ENCODE measurements around the gene ZBTB17.
A peak's percentile ranks its signal among the peaks of the same experiment; 100 is the strongest.

The ZBTB17 gene

DNA sequence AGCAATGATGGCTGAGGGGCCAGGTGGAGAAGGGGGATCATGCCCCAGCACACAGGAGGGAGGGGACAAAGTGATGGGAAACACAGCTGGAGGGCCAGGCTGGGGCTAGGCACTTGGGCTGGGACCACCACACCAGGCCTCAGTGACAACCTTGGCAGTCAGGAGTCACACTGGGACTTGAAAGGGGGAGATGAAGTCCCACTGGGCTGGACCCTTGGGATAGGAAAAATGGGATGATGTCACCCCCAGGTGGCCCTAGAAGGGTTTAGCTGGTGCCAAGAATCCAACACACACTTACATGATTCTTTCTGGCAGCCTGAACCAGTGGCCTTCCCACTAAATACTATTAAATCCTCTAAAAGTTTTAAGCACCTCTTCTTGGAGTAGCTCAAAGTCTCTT is 17.1 kb downstream of the ZBTB17 start:
- no peak for DNase-seq

DNA sequence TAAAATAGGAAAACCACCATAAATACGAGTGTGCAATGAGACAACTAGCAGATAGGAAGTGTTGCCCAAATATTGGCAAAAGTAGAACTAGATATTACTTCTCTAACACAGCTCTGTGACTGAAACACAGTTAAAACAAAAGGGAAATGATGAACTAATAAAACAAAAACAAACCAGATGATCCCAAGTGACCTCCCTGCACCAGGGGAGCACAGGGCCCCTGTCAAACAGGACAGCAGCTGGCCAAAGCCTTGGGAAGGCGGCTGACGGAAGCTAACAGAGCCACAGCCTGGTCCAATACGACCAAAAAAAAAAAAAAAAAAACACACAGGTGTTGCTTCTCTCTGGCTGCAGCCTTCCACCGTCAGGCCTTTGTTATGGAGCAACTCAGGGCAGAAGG is 17.8 kb downstream of the ZBTB17 start:
- DNase-seq = no peak

DNA sequence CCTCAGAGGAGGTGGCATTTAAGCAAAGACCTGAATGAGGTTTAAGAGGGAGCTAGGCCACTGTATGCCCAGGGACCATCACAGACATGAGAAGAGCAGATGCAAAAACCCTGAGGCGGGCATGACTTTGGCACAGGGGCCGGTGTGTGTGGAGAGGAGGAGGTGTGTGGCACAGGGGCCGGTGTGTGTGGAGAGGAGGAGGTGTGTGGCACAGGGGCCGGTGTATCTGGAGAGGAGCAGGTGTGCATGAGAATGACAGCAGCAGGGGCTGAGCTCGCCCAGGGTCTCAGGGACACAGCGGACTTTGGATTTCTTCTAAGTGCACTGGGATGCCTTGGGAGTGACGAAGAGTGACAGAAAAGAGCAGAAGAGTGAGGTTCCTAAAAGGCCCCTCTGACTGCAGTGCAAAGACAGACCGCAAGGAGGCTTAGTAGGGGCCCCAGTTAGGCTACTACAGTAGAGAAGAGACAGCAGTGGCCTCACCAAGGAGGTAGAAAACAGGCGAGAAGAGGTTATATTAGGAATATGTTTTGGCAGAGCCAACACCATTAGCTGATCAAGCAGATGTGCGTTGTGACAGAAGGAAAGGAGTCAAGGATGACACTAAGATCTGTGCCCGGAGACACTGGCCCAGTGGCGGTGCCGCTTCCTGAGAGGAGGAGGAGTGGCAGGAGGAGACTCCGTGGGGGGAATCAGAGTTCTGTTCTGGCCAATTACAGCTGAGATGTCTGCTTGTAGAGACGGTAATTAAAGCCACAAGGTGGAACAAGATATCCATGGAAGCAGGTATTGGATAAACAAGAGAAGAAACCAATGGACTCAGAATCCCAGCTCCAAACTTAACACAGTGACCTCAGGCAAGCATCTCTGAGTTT is 18.4 kb downstream of the ZBTB17 start:
- DNase-seq = no peak

DNA sequence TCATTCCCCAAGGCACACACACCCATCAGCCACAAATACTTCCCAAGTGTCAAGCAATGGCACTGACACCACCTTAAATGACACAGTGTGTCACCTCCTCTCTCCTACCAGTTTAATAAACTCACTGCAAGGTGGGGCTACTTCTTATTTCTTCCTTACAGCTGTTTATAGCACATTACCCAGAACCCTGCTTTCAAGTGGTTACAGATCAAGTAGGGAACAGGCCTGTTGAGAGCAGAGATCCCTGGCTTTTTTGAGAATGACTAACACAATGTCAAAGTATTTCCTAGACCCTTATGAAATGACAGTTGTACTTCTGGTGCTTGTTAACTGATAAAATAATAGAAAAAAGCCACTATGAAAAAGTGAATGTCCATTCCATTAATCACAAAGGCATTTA is 19.8 kb downstream of the ZBTB17 start:
- DNase-seq = no peak

DNA sequence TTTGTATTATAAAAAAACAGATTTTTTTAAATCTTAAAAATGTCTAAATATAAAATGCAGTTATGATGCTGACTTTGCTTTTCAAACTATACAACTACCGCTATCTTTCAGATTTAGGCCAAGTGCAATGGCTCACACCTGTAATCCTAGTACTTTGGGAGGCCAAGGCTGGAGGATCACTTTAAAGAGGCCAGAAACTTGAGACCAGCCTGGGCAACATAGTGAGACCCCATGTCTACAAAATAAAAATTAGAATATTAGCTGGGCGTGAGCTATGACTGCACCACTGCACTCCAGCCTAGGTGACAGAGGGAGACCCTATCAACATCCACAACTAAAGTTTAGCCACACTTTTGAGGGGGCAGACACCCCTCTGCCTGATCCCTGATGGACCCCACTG is 20.3 kb downstream of the ZBTB17 start:
- no peak for DNase-seq

DNA sequence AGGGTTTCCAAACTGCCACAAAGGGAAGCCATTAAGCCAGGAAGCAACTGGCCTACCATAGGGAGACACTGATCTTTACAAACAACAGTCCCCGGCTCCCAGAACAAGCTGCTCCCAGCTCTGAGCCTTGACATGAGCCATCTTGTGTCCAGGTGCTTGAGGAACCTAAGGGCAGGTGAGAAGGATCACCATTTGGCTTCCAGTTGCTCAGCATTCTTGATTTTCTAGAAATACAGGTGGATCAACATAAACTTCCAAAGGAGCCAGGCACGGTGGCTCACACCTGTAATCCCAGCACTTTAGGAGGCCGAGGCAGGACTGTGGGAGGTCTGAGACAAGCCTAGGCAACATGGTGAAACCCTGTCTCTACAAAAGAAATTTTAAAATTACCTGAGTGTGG is 21.6 kb downstream of the ZBTB17 start:
- DNase-seq = no peak

DNA sequence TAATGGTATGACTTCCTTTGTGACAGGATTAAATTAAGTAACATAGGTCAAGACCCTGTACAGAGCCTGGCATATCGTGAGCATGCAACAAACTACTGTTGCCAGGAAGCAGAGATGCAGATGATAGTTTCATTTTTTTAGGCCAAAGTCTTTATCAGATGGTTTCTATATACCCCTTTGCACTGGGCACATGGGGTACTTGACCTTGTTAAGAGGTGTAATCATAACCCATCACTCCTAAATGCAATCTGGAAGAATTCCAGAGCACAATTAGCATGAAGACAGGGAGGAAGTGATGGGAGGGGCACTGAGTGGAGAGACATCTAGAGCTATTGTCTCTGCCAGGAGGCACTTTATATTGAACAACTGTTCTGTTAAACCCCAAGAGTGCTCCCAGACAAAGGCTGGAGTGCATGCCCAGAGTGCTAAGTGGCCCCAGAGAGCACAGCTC is 22.1 kb downstream of the ZBTB17 start:
- DNase-seq = peak; percentile 85

DNA sequence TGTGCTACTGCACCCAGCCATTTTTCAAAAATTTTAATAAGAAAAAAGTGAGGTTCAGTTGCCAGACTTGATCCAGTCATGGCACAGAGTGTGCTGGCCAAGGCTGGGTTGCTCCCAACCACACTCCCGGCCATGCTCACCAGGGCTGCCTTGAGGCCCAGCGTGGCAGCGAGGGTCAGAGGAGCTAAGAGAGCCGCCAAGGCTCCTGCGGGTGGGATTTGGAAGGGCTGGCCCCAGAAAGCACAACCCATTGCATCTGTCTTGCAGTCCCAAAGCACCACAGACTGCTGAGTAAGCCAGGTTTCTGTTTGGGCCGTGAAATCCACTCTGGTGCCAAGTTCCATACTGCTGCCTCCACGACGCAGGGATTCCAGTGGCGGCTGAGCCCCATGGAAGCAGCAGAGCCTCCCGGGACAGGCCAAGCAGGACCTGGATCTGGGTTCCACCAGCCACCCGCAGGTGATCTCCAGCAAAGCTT is 22.6 kb downstream of the ZBTB17 start:
- no peak for DNase-seq

DNA sequence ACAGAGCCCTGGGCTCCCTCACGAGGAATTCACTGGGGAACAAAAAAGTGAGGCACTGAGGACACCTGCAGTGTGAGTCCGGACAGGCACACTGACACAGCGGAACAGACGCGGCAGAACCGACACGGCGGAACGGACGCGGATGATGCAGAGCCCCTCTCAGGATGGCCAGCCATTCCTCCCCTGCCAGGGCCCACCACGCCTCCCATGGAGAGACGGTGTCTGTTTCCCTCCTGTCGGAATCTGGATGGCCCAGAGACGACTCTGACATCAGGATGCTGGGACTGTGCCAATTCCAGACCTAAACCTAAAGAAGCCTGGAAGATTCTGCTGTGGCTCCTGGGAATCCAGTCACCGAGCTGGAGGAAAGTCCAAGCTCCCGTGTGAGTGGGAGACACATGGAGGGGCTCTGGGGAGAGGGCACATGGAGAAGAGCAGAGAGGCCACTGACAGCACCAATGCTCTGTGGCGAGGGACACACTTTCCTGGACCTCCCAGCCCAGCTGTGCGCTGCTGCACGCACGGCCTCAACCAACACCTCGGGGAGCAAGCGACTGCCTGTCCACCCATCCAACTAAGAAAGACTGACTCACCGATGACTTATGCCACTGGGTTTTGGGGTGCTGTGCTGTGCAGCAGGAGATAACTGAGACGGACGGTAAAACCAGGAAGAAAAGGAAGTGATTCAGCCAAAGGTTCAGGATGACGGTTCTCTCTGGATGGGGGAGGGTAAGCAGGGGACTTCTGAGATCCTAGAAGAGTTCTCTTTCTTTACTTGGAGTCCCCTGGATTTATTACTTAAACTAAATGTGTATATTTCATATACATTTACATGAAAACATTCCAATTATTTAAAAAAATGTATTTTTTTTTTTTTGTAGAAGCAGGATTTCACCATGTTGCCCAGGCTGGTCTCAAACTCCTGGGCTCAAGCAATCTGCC is 23.3 kb downstream of the ZBTB17 start:
- DNase-seq = no peak

DNA sequence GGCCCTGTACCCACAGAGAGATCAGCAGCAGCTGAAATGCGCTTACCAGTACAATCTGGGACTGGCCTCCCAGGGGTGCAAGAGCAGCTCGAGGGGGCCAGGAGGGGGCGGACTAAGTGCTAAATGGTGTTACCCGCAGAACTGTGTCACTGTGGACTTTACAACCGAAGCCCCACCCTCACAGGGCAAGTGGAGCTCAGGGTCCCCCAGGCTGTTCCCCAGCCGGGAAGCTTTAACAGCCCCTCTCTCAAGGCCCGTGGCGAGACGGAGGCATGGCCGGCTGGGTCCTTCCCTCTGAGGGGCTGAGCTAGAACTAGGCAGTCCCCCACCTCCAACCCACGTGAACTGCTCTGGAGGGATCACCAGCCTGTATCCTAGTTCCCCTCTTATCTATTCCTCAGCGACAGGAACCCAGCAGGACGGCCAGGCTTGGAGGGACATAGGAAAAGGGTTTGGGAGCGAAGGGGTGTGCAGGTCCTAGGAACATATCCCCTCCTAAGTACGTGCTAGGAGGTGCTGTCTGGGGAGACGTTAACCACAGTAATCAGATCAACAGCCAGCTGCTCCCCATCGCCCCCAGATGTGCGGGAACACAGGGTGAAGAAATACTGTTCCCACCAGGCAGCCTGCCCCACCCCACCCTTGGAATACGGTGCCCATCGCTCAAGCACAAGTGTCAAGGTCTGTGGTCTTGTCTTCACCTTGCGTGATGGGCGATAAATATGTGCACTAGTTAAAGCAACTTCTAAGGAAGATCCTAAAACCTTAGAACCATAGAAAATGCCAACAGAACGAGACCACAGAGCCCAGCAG is 24.4 kb downstream of the ZBTB17 start:
- no peak for DNase-seq

DNA sequence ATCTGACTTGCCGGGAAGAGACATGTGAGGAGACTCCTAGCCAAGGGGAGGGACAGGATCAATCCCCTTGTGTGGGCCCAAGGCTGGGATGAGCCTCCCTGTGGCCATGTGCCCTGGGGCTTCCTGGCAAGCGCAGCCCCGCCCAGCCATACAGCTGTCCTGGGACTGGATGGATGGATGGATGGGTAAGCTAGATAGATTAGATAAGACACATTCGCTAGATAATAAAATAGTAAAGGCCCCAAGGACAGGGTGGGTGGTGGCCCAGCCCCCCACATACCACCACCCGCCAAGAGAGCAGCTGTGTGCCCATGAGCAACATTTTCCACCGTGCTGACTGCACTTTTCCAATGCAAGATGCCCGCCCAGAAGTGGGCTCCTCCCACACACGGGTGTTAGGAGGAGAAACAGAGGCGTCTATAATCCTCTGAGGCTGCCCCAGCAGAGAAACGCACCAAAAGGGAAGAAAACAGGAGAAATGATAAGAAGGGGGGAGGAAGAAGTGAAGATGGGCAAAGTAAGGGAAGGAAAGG is 25.1 kb downstream of the ZBTB17 start:
- DNase-seq = no peak

DNA sequence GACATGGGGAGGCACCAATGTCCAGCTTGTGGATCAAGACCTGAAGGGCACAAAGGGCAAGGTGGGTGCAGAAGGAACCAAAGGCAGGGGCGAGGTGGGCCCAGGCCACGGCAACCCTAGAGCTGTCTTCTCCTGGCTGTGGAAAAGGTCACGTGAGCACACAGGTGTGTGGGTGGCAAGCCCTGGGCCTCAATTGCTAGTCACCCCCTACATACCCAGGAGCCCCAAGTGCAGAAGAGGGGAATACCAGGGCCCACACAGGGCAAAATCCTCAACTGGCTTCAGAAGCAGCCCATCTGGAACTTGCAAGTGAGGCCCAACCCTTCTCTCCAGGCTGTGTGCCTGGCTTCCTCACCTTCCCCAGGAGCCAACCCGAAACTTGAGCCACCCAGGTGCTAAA is 25.6 kb downstream of the ZBTB17 start:
- DNase-seq = no peak

DNA sequence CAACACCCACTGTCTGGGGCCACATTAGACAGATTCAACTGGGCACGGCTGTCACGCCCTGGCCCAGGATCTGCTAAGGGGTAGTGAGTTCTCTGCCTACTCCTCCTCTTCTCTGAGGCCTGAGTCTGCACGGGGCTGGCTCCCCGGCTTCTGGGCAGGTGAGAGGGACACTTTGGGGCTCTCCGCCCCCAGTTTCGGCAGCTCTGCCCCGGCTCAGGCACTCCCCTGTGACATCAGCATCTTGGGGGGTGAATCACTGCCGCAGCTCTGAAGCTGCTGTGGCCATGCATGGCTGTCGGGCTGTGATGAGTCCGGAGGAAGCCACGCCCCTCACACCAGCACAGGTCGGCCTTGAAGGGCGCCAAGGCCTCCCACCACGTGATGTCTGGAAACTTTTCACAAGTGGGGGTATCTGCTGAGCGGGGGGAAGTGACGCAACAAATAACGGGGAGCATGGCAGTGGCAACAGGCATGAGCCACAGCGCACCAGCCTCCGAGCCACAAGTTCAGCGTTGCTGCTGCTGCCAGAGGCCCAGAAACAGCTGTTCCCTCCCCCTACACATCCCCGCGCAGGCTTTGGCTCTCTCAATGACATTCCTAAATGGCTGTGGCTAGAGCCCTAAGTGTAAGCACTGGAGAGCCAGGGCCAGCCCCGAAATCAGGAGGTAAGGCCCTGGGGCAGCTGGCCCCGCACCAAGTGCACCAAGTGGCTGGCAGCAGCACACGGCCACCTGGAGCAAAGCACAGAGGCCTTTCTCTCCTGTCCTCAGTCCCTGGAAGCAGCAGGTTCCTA is 26.3 kb downstream of the ZBTB17 start:
- DNase-seq = no peak

DNA sequence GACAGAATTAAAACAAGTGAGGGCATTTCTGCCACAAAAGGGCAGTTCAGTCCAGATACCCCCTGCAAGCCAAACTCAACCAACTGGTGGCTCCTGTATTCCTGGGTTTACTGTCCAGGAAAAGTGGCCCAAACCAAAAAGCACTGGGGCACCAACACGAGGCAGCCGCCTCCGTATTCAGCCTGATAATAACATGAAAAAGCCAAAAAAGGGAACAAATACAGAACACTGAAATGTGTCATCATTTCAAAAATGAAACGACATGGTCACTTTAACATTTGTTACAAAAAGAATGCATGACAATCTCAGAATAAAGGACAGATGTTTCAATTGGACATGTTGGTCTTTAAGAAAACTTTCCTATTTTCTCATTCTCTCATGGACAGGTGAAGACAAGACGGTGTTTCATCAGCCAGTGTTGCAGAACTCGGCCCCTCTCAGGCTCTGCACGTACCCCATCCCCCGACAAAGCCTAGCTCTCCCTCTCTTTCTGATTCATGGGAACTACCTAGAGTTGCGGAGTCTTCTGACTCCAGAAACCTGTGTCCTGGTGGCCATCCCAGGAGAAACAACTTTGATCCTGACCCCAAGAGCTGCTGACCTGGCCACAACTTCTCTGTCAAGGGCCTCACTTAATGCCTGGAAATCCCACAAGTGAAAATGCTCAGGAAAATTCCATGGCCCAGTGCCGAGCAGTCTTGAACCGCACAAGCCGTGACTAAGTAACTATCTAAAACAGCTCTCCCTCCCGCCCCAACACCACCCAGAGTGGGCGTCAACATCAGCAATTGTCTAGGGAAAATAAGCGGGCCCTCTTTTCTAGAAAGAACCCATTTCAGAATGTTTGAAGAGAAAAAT is 27.1 kb downstream of the ZBTB17 start:
- DNase-seq = no peak

DNA sequence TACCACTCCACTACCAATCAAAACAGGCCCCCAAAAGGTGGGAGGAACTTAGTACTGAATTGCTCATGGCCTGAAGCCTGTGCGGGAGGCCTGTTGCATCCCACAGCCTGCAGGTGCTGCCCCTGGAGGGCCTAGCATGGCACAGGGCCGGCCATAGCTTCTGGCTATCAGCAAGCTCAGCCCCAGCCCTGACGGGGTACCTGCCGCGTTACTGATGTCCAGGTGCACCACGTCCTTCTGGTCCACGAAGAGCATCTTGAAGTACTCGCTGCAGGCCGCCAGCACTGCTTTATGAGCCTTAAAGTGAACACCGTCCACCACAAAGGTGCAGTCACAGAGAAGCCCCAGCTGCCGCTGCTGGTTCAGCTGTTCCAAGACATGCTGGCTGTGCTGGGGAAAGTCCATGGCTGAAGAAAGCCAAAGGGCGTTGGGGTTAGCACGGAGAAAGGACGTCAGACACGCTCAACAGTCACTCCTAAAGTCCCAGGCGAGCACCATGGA is 27.8 kb downstream of the ZBTB17 start:
- DNase-seq = no peak

DNA sequence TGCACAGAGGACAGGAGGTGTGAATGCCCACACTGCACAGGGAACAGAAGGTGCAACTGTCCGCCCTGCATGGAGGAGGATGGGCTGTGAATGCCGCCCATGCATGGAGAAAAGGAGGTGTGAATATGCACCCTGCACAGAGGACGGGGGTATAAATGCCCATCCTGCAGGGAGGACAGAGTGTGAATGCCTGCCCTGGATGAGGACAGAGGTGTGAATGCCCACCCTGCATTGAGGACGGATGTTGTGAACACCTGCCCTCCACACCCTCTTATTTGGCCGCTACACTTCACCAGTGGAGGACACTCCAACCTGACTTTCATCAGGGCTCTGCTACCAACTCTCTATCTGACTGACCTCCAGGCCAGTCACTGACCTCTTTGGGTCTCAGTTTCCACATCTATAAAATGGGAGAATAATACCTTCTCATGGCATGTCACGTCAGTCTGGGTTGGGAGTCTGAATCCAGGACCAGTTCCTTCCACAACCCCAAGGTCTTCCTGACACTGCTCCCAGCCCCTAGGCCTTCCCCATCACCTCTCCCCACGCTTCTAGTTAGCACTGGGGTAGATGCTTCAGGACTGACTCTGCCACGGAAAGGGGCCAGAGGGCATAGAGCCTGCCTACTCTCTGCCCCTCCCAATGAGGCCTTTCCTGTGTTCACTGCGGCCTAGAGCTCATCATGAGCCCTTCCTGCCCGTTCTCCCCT is 28.4 kb downstream of the ZBTB17 start:
- no peak for DNase-seq

DNA sequence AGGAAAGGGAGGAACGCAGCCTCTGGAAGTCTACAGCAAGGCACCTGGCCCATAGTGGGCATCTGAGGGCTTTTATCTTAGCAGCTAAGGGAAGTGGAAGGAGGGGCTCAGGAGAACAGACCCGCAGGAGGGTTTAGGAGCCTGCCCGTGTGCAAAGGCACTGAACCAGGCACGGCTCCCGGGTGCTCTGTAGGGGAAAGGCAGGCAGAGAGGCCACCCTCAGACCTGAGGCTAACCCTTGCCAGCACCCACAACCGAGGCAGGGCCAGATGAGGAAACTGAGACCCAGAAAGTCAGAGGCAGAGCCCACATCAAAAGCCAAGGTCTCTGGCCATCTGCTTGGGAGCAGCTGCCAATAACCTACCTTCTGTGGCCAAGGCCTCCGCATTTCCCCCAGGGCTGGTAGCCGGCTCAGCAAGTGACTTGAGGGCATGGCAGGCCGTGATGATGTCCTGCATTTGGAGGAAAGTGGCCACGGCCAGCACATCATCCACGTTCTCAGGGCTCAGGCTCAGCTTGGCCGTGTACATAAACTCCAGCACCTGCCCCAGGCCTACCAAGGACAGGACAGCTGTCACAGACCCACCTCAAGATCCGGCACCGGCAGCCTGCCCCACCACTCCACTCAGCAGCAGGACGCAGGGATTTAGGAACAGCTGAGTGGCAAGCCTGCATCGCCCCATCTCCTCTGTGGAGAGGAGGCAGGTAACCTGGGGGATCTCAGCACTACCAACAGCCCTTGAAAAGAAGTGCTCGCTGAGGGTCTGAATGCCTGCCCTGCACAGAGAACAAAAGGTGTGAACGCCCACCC is 29.1 kb downstream of the ZBTB17 start:
- no peak for DNase-seq

DNA sequence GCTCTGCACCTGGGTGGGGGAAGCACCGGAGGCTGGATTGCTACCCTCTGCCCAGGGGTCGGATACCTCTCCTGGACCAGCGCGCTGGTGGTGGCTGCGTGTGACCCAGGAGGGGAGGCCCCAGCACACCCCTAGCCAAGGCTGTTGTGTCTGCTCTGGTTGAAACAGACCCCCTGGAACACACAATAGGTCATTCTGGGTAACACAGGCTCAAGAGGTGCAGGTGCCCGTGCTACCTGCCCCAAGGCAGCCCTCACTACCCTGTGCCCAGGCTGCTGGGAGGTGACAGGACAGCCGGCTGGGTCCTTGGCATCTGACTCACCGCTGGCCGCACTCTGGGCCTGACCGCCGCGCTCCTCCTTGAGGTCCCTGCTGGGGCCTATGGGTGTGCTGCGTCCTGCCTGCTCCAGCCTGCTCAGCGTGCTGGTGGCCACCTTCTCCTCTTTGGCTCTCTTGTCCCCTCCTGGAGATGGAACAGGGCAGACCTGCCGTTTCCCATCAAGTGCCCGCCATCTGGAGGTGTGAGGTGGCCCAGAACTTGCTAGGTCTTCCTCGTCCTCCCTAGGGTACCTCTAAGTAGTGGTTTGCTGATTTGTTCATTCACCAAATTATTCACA is 30.0 kb downstream of the ZBTB17 start:
- DNase-seq = no peak
